ENCODE data around the gene B4GAT1.

Gene B4GAT1

GRCh38 chr11:66336234-66337102 is 11.0 kb downstream of the B4GAT1 start, which contains the start of gene RIN1:
Gene RIN1 (minus strand): TSS chr11:66336434. CDS start chr11:66336402, 32 bp downstream.
- no peak for DNase-seq (ENCODE audit: low spot score)

DNA sequence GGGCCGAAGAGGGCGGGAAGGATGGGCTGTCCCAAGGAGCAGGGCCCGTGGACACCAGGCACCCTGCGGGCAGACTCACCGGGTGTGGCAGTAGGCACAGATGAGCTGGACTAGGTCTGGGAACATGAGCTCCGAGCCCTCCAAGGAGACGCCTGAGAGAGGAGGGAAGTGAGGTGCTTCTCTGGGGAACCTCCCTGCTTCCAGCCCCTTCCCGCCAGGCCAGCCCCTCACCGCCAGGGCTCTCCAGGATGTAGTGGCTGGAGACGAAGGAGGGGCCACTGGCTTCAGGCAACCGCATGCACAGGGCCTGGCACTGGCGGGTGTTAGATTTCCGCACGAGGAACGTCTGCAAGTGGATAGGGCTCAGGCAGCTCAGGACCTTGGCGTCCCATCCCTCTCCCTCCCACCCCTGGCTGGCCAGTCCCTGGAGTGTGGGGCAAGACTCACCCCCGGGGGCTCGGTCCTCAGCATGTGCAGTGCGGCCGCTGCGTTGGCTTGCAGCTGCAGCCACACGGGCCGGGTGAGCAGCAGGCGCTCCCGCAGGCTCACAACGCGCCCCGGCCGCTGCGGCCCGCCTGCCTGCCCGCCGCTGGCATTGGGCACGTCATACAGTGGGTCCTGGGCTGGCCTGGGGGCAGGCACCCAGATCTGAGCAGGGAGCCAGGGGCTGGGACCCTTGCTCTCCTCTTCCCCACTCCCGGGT is 11.7 kb downstream of the B4GAT1 start:
- no peak for DNase-seq (ENCODE audit: low spot score)

DNA sequence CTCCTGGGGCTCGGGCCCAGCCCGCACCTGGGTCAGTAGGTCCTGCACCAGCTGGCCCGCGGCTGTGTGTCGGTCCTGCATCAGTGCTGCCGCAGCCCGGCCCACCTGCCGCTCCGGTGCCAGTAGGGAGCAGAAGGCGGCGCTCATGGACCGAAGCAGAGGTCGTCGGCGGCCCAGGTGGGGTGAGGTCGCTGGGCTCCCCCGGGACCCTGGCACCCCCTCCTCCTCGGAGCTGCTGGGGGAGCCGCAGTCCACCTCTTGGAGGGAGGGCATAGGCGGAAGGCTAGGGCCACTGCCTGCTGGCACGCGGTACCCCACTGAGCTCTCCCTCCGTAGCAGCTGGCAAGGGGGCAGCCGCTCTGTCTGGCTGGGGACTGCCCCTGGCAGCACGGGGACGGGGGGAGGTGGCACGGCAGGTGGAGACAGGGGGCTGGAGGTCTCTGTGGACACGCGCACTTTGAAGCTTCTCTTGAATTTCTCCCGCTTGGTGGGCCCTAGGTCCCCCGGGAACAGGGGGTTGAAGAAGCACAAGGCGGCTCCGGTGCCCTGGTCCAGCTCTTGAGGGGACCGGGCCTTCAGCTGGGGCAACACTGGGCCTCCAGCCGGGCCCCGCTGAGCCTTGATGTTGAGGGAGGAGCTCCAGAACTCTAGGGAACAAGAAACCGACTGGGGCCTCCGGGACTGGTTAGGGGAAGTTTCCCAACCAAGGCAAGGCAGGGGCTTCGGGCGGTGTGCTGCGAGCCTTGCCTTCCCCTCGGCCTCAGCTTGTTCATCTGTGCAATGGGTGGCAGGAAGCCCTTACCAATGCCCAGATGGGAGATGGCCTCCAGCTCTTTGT is 12.6 kb downstream of the B4GAT1 start:
- no peak for DNase-seq (ENCODE audit: low spot score)

DNA sequence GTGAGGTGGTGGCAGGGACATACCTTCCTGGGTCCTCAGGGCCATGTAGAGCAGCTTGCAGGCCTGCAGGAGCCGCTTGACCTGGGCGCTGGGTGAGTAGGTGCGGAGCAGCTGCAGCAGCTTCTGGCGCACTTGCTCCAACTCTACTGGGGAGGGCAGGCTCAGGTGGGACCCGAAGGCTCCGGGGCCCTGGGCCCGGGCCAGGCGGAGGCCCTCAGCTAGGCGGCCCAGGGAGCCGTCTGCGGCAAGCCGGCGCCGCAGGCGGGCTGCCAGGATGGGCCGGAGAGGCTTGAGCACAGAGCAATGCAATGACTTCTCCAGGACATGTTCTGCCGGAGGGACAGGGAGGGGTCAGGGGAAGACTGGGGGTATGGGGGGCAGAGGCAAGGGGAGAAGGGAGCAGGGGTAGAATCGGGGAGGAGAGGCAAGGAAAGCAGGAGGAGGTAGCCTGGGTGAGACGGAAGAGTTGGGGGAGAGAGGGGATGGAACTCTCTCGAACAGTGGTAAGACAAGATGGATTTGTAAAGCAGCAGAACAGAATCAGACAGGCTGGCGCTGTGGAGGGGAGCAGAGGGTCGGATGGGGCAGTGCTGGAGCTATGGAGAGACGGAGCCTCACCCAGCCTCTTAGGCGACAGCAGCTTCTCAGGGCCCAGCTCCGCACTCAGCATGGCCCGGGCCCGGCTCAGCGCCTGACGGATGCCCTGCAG is 13.4 kb downstream of the B4GAT1 start:
- DNase-seq (ENCODE audit: low spot score): no peak

DNA sequence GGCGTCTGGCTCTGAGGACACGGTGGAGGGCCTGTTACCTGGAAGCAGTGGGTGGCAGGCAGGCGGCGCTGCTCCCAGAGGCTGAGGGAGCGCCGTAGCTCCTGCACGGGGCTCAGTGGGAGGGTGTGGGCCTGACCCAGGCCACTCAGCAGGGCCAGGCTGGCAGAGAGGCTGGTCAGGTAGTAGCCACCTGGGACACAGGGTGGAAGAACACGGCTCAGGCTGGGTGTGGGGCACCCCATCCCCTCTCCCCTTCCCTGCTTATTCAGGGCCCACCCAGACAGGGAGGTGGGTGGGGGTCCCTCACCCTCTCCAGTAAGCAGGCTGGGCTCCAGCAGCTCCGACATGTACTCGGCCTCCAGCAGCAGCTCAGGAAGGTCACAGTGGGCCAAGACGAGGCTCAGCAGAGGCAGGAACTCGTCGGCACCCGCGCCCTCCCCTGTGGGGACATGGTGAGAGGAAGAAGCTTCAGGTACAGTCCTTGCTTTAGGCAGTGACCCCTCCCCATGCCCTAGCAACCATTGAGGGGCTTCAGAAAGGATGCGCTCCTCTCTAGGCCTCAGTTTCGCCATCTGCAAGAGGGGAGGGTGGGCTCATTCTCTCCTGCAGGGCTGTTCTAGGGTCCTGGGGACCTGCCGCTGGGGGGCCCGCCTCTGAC is 14.1 kb downstream of the B4GAT1 start:
- DNase-seq (ENCODE audit: low spot score): no peak

GRCh38 chr11:66332371-66333219 is 14.8 kb downstream of the B4GAT1 start:
- DNase-seq (ENCODE audit: low spot score): no peak

- no peak for DNase-seq (ENCODE audit: low spot score)
Measured at GRCh38 chr11:66331542-66332370, 15.7 kb downstream of the B4GAT1 start.

DNA sequence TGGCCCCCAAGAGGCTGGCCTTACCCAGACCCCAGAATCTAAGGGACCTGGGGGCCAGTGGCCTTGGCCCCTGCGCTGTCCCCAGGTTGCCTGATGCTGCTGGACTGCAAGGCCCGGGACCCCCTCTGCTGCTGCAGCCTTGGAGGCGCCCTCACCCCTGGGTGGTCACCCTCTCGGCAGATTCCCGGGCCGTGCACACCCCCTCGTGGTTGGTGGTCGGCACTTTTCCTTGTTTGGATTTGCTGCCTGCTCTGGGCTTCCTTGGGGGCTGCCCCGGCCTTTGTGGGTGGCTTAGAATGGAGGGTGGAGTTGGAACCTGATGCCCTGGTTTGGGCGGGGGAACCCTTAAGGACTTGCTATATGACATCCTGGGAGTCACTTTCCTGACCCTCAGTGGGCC is 16.5 kb downstream of the B4GAT1 start:
- DNase-seq (ENCODE audit: low spot score): no peak

GRCh38 chr11:66329165-66329673 is 18.2 kb downstream of the B4GAT1 start:
- DNase-seq (ENCODE audit: low spot score): no peak

GRCh38 chr11:66328302-66329144 is 18.9 kb downstream of the B4GAT1 start:
- DNase-seq (ENCODE audit: low spot score): peak; percentile 83

GRCh38 chr11:66328031-66328301 is 19.5 kb downstream of the B4GAT1 start:
- no peak for DNase-seq (ENCODE audit: low spot score)

- no peak for DNase-seq (ENCODE audit: low spot score)
Measured at GRCh38 chr11:66327171-66328030, 20.0 kb downstream of the B4GAT1 start.

GRCh38 chr11:66326261-66327111 is 20.9 kb downstream of the B4GAT1 start:
- peak; percentile 59 for DNase-seq (ENCODE audit: low spot score)

- no peak for DNase-seq (ENCODE audit: low spot score)
Measured at GRCh38 chr11:66325263-66325671, 22.2 kb downstream of the B4GAT1 start.

GRCh38 chr11:66324664-66325063 is 22.8 kb downstream of the B4GAT1 start:
- no peak for DNase-seq (ENCODE audit: low spot score)

DNA sequence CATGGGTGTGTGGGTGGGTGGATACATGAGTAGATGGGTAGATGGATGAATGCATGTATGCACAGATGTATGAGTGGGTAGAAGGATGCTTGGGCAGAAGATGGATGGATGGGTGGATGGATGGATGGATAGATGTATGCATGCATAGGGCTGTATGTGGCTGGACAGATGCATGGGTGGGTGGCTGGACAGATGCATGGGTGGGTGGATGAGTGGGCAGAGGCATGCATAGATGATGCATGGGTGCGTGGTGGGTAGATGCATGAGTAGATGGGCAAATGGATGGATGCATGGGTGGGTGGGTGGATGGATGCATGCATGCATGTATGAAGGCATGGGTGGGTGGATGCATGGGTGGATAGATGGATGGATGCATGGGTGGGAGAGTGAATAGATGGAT is 23.7 kb downstream of the B4GAT1 start:
- no peak for DNase-seq (ENCODE audit: low spot score)
